Adrenal gland (tissue), 12 donors: ENCODE results near the gene ZBTB39. TPM values are rescaled to one million over a fixed set of nuclear protein-coding genes. Genes with fewer than 3 reads are reported as not detected.
A peak's percentile ranks its signal among the peaks of the same experiment; 100 is the strongest.

Source experiments
- DNase-seq, 7 donors: peaks; one replicate each; pipeline ENCODE4 v3.0.0-alpha.2; 2019 to 2020
- H3K27ac ChIP-seq, 5 donors: fragments of 200-600 bp; sonication (generic) in 4 of 5; 1 replicate in 3 of 5; 2 replicates in 2 of 5; pipeline versions ENCODE4 v1.5.1 to v1.8.0; 2016 to 2020; ENCODE audit warnings: mild to moderate bottlenecking in 1 of 5
- H3K27me3 ChIP-seq: fragments of 200-600 bp; 2 replicates; pipeline ENCODE4 v1.8.0; 2021
- H3K36me3 ChIP-seq, 2 donors: fragments of 200-600 bp; replicated peaks in 1 of 2; 1 replicate in 1 of 2; 2 replicates in 1 of 2; pipeline versions ENCODE4 v1.5.1 to v1.8.0; 2018 to 2022
- H3K4me1 ChIP-seq, 2 donors: fragments of 200-600 bp; replicated peaks in 1 of 2; 1 replicate in 1 of 2; 2 replicates in 1 of 2; pipeline versions ENCODE4 v1.5.1 to v1.8.0; 2018 to 2021
- H3K4me3 ChIP-seq, 4 donors: fragments of 200-600 bp; sonication (generic) in 3 of 4; one replicate each; pipeline ENCODE4 v1.5.1; 2016 to 2018
- H3K9me3 ChIP-seq, 3 donors: fragments of 200-600 bp; sonication (generic) in 1 of 3; replicated peaks in 1 of 3; 1 replicate in 2 of 3; 2 replicates in 1 of 3; pipeline versions ENCODE4 v1.5.1 to v1.8.0; 2016 to 2021
- POLR2A ChIP-seq, 2 donors: fragments of 450-650 bp; IDR thresholded peaks; one replicate each; pipeline ENCODE4 v1.6.1; 2017; ENCODE audit warnings: antibody characterized with exemption in 2 of 2, mild to moderate bottlenecking in 2 of 2, moderate library complexity in 1 of 2
- WGBS, 4 donors: extraction: QIAGEN DNeasy Blood & Tissue Kit in 2 of 4; methylation state at CpG; one replicate each; pipeline versions ENCODE4 v1.1.5 to v1.1.7; 2013 to 2017; 5-methylcytosine and 5-hydroxymethylcytosine counted together
- intact Hi-C, 2 donors: fragments of 100-400 bp; cut with DNase I; formaldehyde crosslinking; loops; one replicate each; pipeline versions ENCODE4 v1.14.1 to v1.15.0; 2022 to 2023
- polyA plus RNA-seq, 3 donors: library from polyadenylated mRNA; stranded (reverse); fragments of 200-250 nt in 2 of 3; fragments of 350-450 nt in 1 of 3; fragmentation: Illumina TruSeq in 1 of 3; extraction: RNeasy Lipid Tissue Mini Kit (QIAGEN cat#74804) in 1 of 3; gene quantifications; one replicate each; pipeline ENCODE4 v1.2.3, GENCODE V29; 2013 to 2014
- total RNA-seq, 9 donors: library from RNA; depleted of rRNA in 4 of 9; stranded (reverse); fragments of >200 nt in 4 of 9; fragments of 120-200 nt in 1 of 9; fragmentation: NEBNext Ultra II Directional in 1 of 9; extraction: Animal tissue kit (Norgen Biotek cat#: 25700) in 1 of 9; gene quantifications; one replicate each; pipeline versions ENCODE4 v1.1.0 to v1.2.4, GENCODE V29; 2013 to 2023
- TF ChIP-seq, protein P1 (sequence below), 6 experiments: fragments of 450-650 bp in 4 of 6; fragments of 200-600 bp in 2 of 6; sonication (generic) in 1 of 6; IDR thresholded peaks; 1 replicate in 5 of 6; 2 replicates in 1 of 6; pipeline versions ENCODE4 v1.5.1 to v1.8.0; 2016 to 2021; ENCODE audit warnings: antibody characterized with exemption in 6 of 6, mild to moderate bottlenecking in 2 of 6, moderate library complexity in 1 of 6
- donor health status: healthy with polysubstance abuse.
- donor health status: Bipolar disorder and iron deficiency.
- donor health status: DM: yes; HTN: yes; CAD: no.
- donor health status: DM: no; HTN: no; CAD: no.
- donor health status: DM: no; HTN: no; CAD: no.
- donor health status: DM: yes; HTN: yes; CAD: no.

ZBTB39 gene
- total and polyA plus RNA-seq, 12 donors, result 1.4 to 6.0 (median 3.9) TPM

DNA sequence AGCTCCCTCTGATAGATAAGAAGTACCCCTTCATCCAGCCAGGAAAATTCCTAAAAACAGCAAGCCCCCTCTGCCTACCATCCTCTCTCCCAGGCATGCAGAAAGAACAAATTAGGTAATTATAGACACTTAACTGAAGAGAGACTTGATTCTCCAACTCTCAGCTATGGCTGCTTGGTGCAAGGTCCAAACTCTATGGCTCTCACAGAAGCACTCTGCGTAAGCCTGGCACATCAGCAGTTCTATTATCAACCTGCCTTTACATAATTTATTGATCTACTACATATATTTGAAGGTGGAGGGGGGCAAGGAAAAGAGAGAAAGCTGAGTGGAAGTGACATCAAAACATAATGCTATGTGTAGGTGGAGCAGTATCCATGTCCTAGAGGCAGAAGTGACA, 44.7 kb upstream of the ZBTB39 start:
- H3K27ac ChIP-seq, result no peak overlapping the region
- no peaks in the 10 kb centered on the region for H3K9me3 ChIP-seq
- intact Hi-C loops, result no loop called here
- no peak overlapping the region for H3K4me3 ChIP-seq
- no peak for DNase-seq
- no peaks in the 10 kb centered on the region for H3K27me3 ChIP-seq
- H3K36me3 ChIP-seq, result no peaks in the 10 kb centered on the region
- TF ChIP-seq, protein P1, sequence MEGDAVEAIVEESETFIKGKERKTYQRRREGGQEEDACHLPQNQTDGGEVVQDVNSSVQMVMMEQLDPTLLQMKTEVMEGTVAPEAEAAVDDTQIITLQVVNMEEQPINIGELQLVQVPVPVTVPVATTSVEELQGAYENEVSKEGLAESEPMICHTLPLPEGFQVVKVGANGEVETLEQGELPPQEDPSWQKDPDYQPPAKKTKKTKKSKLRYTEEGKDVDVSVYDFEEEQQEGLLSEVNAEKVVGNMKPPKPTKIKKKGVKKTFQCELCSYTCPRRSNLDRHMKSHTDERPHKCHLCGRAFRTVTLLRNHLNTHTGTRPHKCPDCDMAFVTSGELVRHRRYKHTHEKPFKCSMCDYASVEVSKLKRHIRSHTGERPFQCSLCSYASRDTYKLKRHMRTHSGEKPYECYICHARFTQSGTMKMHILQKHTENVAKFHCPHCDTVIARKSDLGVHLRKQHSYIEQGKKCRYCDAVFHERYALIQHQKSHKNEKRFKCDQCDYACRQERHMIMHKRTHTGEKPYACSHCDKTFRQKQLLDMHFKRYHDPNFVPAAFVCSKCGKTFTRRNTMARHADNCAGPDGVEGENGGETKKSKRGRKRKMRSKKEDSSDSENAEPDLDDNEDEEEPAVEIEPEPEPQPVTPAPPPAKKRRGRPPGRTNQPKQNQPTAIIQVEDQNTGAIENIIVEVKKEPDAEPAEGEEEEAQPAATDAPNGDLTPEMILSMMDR (IDR thresholded peaks at IDR 0.05), result no peak
- TF ChIP-seq POLR2A (IDR thresholded peaks at IDR 0.05), result no peak
- 89 to 100% (median 97%) methylated on average over 1 of the region's 1 CpG for WGBS, 4 donors
- no peaks in the 10 kb centered on the region for H3K4me1 ChIP-seq

DNA sequence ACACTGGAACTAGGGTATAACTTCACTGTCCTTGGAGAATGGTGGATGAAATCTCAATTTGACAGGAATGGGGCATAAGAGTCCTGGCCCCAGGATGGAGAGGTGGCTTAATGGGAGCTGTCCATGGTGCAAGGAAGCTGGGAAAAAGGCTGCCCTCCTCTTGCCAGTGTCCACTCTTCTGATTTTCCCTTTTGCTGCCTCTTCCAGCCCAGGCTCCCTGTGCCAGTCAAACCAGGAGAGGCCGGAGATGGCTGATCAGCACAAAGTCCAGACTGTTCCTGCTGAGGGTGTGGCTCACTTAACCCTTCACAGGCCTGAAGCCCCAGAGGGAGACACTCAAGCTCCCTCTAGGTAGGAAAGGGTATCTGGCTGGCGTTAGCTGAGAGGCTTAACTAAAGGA, 43.5 kb upstream of the ZBTB39 start, which contains the start of gene MYO1A:
TSS of gene MYO1A (minus strand) at position 240 of the 400 bp plus-strand sequence. CDS start 1,806 bp downstream, outside the sequence.
- Histone ChIP-seq H3K36me3 (no peaks in the 10 kb centered on the region), H3K27me3 (no peaks in the 10 kb centered on the region), H3K4me3 (no peak within 1 kb of the TSS), H3K9me3 (no peaks in the 10 kb centered on the region), H3K4me1 (no peaks in the 10 kb centered on the region), H3K27ac (no peak within 1 kb of the TSS)
- 70 to 82% (median 78%) methylated on average over 2 of the region's 2 CpGs for WGBS, 4 donors
- no peak for DNase-seq
- TF ChIP-seq, protein P1 (IDR thresholded peaks at IDR 0.05), result no peak
- no peak for TF ChIP-seq POLR2A (IDR thresholded peaks at IDR 0.05)
- intact Hi-C loops, result no loop called here

DNA sequence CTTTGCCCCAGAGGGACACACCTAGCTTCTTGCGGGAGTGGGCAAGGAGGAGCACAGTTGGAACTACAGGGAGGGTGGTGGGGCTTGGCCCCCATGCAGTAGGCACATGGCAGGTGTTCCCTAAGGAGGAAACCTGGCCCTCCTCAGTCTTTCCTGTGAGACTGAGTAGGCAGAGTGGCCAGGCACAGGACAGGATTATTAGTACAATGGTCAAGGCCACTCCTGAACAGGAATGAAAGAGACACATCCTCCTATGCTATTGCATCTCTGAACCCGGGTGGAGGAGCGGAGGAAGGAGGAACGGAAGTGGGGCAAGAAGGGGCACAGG, 42.7 kb upstream of the ZBTB39 start:
- H3K27ac ChIP-seq, result no peak overlapping the region
- intact Hi-C loops, result no loop called here
- WGBS, 4 donors, result 67 to 85% (median 79%) methylated on average over 4 of the region's 4 CpGs

DNA sequence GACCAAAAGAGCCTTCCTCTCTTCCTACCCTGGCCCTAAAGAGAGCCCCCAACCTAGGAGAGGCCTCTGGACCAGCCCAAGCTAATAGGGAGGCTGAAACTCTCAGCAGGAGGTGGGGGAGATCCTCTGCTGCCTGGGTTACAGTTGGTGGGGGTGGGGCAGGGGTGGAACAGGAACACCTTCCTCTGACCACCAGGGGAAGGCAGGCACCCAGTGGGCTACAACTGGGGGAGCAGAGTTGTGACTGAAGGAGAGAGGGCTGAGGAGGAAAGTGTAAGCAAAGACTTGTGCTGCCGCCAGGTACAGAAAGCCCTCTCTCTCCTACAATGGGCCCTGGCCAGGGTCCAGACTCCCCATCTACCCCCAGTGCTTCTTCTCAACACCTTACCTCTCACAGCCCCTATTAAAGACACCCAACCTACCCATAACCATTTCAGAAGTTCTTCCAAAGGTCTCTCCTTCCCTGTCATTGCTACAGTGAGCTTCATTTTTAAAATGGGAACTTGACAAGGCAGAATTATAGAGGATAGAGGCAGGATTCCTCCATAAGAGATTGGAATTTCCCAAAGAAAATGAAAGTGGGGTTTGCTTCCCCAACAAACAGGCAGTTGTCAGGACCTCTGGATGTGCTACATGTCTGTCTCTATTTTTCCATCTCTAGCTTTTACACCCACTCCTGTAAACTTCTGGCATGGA, 42.2 kb upstream of the ZBTB39 start:
- Histone ChIP-seq H3K4me3 (no peak overlapping the region), H3K9me3 (no peaks in the 10 kb centered on the region), H3K4me1 (no peaks in the 10 kb centered on the region), H3K27ac (no peak overlapping the region), H3K36me3 (no peaks in the 10 kb centered on the region), H3K27me3 (no peaks in the 10 kb centered on the region)
- peak in 1 of 7 donors; percentile 4 for DNase-seq
- WGBS, 4 donors, result 91 to 100% (median 92%) methylated on average over 1 of the region's 1 CpG
- TF ChIP-seq, protein P1 (IDR thresholded peaks at IDR 0.05), result no peak
- TF ChIP-seq POLR2A (IDR thresholded peaks at IDR 0.05), result no peak
- intact Hi-C loops, result no loop called here

More for the DNA sequence above, 42.7 kb upstream of the ZBTB39 start:
- Histone ChIP-seq H3K4me3 (no peak overlapping the region), H3K9me3 (no peaks in the 10 kb centered on the region), H3K36me3 (no peaks in the 10 kb centered on the region), H3K4me1 (no peaks in the 10 kb centered on the region), H3K27me3 (no peaks in the 10 kb centered on the region)
- no peak for DNase-seq
- TF ChIP-seq, protein P1 (IDR thresholded peaks at IDR 0.05), result no peak
- no peak for TF ChIP-seq POLR2A (IDR thresholded peaks at IDR 0.05)
